ENCODE data around the gene AGAP9.
"Not testable (repeated sequence)": the region's sequence is repeated elsewhere in the genome, so short reads cannot be mapped to it uniquely, and the experiment has no call there.

AGAP9 gene

GRCh38 chr10:47523475-47523874 is at the start of gene AGAP9:
Gene AGAP9, minus strand, starts transcription at chr10:47523638. Its CDS starts 112 bp downstream, at chr10:47523526.
- H3K27ac Mint-ChIP-seq; H3K27me3 Mint-ChIP-seq (ENCODE audit: low read depth); H3K4me1 Mint-ChIP-seq; H3K36me3 Mint-ChIP-seq (ENCODE audit: low read depth); H3K9me3 Mint-ChIP-seq; H3K4me3 Mint-ChIP-seq: not testable (repeated sequence)

DNA sequence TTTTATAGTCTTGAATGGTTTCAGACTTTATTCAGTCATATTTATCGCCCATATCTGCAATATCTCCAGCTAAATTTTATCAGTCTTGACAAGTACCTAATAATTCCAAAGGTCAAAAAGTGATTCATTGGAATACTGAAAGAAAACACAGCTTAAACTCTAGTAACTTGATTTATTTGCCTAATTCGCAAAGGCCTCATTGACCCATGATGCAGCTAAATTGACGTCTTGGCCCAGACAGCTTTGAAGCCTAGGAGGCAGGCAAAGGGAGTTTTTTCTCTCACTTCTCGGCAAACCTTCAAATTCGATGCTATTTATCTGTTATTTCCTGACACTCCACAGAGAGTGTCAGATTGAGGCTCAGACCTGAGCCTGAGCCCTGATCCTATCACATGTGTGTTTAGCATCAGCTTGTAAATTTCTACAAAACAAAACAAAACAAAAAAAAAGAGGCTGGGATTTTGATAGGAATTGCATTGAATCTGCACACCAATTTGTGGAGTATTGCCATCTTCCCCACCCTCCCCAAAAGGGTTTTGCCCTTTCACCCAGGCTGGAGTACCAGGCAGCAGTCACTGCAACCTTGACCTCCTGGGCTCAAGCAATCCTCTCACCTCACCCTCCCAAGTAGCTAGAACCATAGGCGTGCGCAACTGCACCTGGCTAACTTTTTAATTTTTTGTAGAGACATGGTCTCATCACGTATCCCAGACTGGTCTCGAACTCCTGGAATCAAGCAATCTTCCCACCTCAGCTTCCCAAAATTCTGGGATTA is 47.9 kb upstream of the AGAP9 start:
- H3K27ac Mint-ChIP-seq; H3K27me3 Mint-ChIP-seq (ENCODE audit: low read depth); H3K9me3 Mint-ChIP-seq; H3K4me3 Mint-ChIP-seq; H3K36me3 Mint-ChIP-seq (ENCODE audit: low read depth); H3K4me1 Mint-ChIP-seq: not testable (repeated sequence)

DNA sequence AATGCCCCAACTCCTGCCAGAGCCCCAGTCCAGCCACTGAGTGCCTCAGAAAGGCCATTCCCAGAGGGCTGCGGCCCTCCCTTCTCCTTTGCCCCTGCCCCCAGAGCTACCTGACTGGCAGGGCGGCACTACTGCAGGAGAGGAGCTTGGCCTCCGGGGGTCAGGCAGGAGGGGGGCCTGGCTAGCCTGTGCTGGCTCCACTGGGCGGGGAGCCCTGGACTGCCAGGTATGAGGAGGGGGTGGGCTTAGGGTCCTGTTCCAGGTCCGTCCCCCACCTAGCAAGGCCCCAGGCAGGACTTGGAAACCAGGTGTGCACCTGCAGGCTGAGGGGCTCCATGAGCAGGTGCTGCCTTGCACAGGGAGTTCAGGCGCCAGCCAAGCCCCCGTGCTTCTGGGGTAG is 43.3 kb upstream of the AGAP9 start:
- not testable (repeated sequence) for H3K4me3 Mint-ChIP-seq; H3K36me3 Mint-ChIP-seq (ENCODE audit: low read depth); H3K4me1 Mint-ChIP-seq; H3K27me3 Mint-ChIP-seq (ENCODE audit: low read depth); H3K27ac Mint-ChIP-seq; H3K9me3 Mint-ChIP-seq

- not testable (repeated sequence) for H3K36me3 Mint-ChIP-seq (ENCODE audit: low read depth); H3K4me1 Mint-ChIP-seq; H3K4me3 Mint-ChIP-seq; H3K27me3 Mint-ChIP-seq (ENCODE audit: low read depth); H3K27ac Mint-ChIP-seq; H3K9me3 Mint-ChIP-seq
Measured at GRCh38 chr10:47566108-47566699, 42.8 kb upstream of the AGAP9 start.

GRCh38 chr10:47565517-47565920 is 42.1 kb upstream of the AGAP9 start:
- H3K36me3 Mint-ChIP-seq (ENCODE audit: low read depth); H3K9me3 Mint-ChIP-seq; H3K27ac Mint-ChIP-seq; H3K27me3 Mint-ChIP-seq (ENCODE audit: low read depth); H3K4me1 Mint-ChIP-seq; H3K4me3 Mint-ChIP-seq: not testable (repeated sequence)

GRCh38 chr10:47564953-47565352 is 41.5 kb upstream of the AGAP9 start:
- not testable (repeated sequence) for H3K9me3 Mint-ChIP-seq; H3K36me3 Mint-ChIP-seq (ENCODE audit: low read depth); H3K4me3 Mint-ChIP-seq; H3K4me1 Mint-ChIP-seq; H3K27ac Mint-ChIP-seq; H3K27me3 Mint-ChIP-seq (ENCODE audit: low read depth)

- H3K4me1 Mint-ChIP-seq; H3K27ac Mint-ChIP-seq; H3K9me3 Mint-ChIP-seq; H3K27me3 Mint-ChIP-seq (ENCODE audit: low read depth); H3K4me3 Mint-ChIP-seq; H3K36me3 Mint-ChIP-seq (ENCODE audit: low read depth): not testable (repeated sequence)
Measured at GRCh38 chr10:47564318-47564717, 40.9 kb upstream of the AGAP9 start.

- not testable (repeated sequence) for H3K4me1 Mint-ChIP-seq; H3K27me3 Mint-ChIP-seq (ENCODE audit: low read depth); H3K36me3 Mint-ChIP-seq (ENCODE audit: low read depth); H3K9me3 Mint-ChIP-seq; H3K27ac Mint-ChIP-seq; H3K4me3 Mint-ChIP-seq
Measured at GRCh38 chr10:47560452-47560851, 37.0 kb upstream of the AGAP9 start.

GRCh38 chr10:47559718-47560308 is 36.4 kb upstream of the AGAP9 start:
- not testable (repeated sequence) for H3K9me3 Mint-ChIP-seq; H3K36me3 Mint-ChIP-seq (ENCODE audit: low read depth); H3K27me3 Mint-ChIP-seq (ENCODE audit: low read depth); H3K4me1 Mint-ChIP-seq
- peak overlapping the region; percentile 80 to 88 (median 84) for H3K27ac Mint-ChIP-seq
- H3K4me3 Mint-ChIP-seq = peak overlapping the region in 1 of 3 experiments; percentile 29

DNA sequence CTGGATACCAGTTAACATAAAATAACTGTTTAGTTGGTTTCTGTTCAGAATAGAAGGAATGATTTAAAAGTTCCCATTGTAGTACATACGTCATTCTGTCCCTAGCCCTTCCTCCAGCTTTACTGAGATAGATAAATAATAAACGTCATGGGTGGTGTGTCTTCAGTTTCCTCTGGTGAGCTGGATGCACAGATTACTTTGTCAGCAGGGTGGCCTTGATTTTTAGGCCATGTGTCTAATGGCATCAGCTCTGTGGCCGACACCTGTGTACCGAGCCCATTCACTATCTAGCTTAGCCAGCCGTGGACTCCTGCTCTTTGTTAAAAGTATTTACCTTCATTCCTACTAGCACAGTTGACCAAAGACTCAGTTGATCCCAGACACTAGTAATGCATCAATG is 34.7 kb upstream of the AGAP9 start:
- not testable (repeated sequence) for H3K4me3 Mint-ChIP-seq
- peak overlapping the region; percentile 76 to 83 (median 77) for H3K27ac Mint-ChIP-seq

DNA sequence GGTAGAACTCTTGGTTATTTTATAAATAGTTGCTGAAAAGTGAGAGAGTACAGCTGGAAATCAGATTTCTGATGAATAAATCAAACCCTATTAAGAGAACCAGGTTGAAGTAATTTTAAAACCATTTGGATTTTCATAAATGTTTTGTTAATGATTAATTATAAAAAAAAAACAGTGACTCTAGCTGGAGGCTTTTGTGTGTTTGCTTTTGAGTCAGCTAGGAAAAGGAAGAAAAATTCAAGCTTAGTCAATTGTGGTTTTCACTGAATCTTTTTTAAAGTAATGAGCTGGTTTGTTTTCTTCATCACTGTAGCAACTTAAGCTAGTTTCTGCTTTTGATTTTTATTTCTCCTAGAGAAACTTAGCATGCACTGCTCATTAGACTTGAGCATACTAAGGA is 34.2 kb upstream of the AGAP9 start:
- H3K4me3 Mint-ChIP-seq; H3K4me1 Mint-ChIP-seq; H3K36me3 Mint-ChIP-seq (ENCODE audit: low read depth); H3K9me3 Mint-ChIP-seq; H3K27me3 Mint-ChIP-seq (ENCODE audit: low read depth): not testable (repeated sequence)
- peak overlapping the region in 2 of 3 experiments; percentile 77 to 83 for H3K27ac Mint-ChIP-seq

More for the DNA sequence above, 34.7 kb upstream of the AGAP9 start:
- H3K27me3 Mint-ChIP-seq (ENCODE audit: low read depth); H3K36me3 Mint-ChIP-seq (ENCODE audit: low read depth); H3K4me1 Mint-ChIP-seq; H3K9me3 Mint-ChIP-seq: not testable (repeated sequence)

GRCh38 chr10:47555334-47555733 is 31.9 kb upstream of the AGAP9 start:
- not testable (repeated sequence) for H3K36me3 Mint-ChIP-seq (ENCODE audit: low read depth); H3K27me3 Mint-ChIP-seq (ENCODE audit: low read depth); H3K9me3 Mint-ChIP-seq; H3K4me1 Mint-ChIP-seq
- peak overlapping the region; percentile 33 to 68 (median 63) for H3K27ac Mint-ChIP-seq
- H3K4me3 Mint-ChIP-seq = peak overlapping the region; percentile 59 to 79 (median 73)

- peak overlapping the region; percentile 65 to 79 (median 70) for H3K4me3 Mint-ChIP-seq
- not testable (repeated sequence) for H3K4me1 Mint-ChIP-seq; H3K36me3 Mint-ChIP-seq (ENCODE audit: low read depth); H3K9me3 Mint-ChIP-seq; H3K27me3 Mint-ChIP-seq (ENCODE audit: low read depth)
- peak overlapping the region; percentile 33 to 68 (median 63) for H3K27ac Mint-ChIP-seq
Measured at GRCh38 chr10:47554552-47554951, 31.1 kb upstream of the AGAP9 start.

- peak overlapping the region in 1 of 3 experiments; percentile 97 for H3K27ac Mint-ChIP-seq
- not testable (repeated sequence) for H3K4me1 Mint-ChIP-seq; H3K27me3 Mint-ChIP-seq (ENCODE audit: low read depth); H3K36me3 Mint-ChIP-seq (ENCODE audit: low read depth); H3K9me3 Mint-ChIP-seq
- H3K4me3 Mint-ChIP-seq = peak overlapping the region; percentile 77 to 97 (median 79)
Measured at GRCh38 chr10:47553860-47554247, 30.4 kb upstream of the AGAP9 start.

GRCh38 chr10:47553214-47553859 is 29.9 kb upstream of the AGAP9 start:
- H3K36me3 Mint-ChIP-seq (ENCODE audit: low read depth); H3K27me3 Mint-ChIP-seq (ENCODE audit: low read depth); H3K9me3 Mint-ChIP-seq; H3K4me1 Mint-ChIP-seq: not testable (repeated sequence)
- Mint-ChIP-seq H3K4me3 (peak overlapping the region; percentile 94 to 99 (median 97)), H3K27ac (peak overlapping the region; percentile 85 to 98 (median 97))
